Osteoblast (primary cell): ENCODE results near the gene ABCC5. TPM values are rescaled to one million over a fixed set of nuclear protein-coding genes. Genes with fewer than 3 reads are reported as not detected.

ENCODE experiments used
- DNase-seq: peaks from one replicate; pipeline ENCODE4 v3.0.0; 2011; ENCODE audit warnings: low spot score, mixed read lengths; ENCODE audit not compliant: insufficient read length; ENCODE audit errors: missing footprints
- H2AFZ ChIP-seq: 2 replicates; pipeline ENCODE4 v1.6.0; 2011; ENCODE audit warnings: mild to moderate bottlenecking, low read length
- H3K27ac ChIP-seq: 2 replicates; pipeline ENCODE4 v1.5.1; 2011; ENCODE audit warnings: mild to moderate bottlenecking, low read depth, low read length, moderate library complexity
- H3K27me3 ChIP-seq: 2 replicates; pipeline ENCODE4 v1.6.0; 2012; ENCODE audit warnings: mild to moderate bottlenecking, control low read depth, inconsistent platforms, low read length, moderate library complexity; ENCODE audit not compliant: insufficient read depth
- H3K36me3 ChIP-seq: 2 replicates; pipeline ENCODE4 v1.5.1; 2011; ENCODE audit warnings: mild to moderate bottlenecking, low read length, control low read depth, moderate library complexity; ENCODE audit not compliant: insufficient read depth
- H3K4me1 ChIP-seq: 2 replicates; pipeline ENCODE4 v1.5.1; 2011; ENCODE audit warnings: mild to moderate bottlenecking, low read length, control low read depth, moderate library complexity; ENCODE audit not compliant: insufficient read depth
- H3K4me2 ChIP-seq: 2 replicates; pipeline ENCODE4 v1.6.0; 2011; ENCODE audit warnings: mild to moderate bottlenecking, low read length; ENCODE audit not compliant: insufficient read depth
- H3K4me3 ChIP-seq: fragments of 200-600 bp; sonication (generic); 3 replicates; pipeline ENCODE4 v1.5.1; 2012; ENCODE audit warnings: mild to moderate bottlenecking, low read length, inconsistent platforms; ENCODE audit not compliant: insufficient read depth
- H3K79me2 ChIP-seq: 2 replicates; pipeline ENCODE4 v1.6.0; 2012; ENCODE audit warnings: mild to moderate bottlenecking, low read length, control low read depth, inconsistent platforms; ENCODE audit not compliant: insufficient read depth
- H3K9me3 ChIP-seq: 2 replicates; pipeline ENCODE4 v1.5.1; 2011; ENCODE audit warnings: low read depth, low read length, control low read depth
- H4K20me1 ChIP-seq: 2 replicates; pipeline ENCODE4 v1.6.0; 2012; ENCODE audit warnings: mild to moderate bottlenecking, low read length, control low read depth; ENCODE audit not compliant: insufficient read depth
- CTCF ChIP-seq: IDR thresholded peaks from 2 replicates; pipeline ENCODE4 v1.5.1; 2011; ENCODE audit warnings: mild to moderate bottlenecking, low read depth, low read length, moderate library complexity; ENCODE audit errors: extremely low read depth
- total RNA-seq: library from RNA; depleted of rRNA; stranded (reverse); fragments of >200 nt; gene quantifications from 2 replicates; pipeline ENCODE4 v1.2.3, GENCODE V29; 2012

ABCC5 gene
- total RNA-seq, 1 donor = 19.2 TPM

GRCh38 chr3:183885766-183886165 lies 131.9 kb downstream of the ABCC5 start:
- peaks cover 2% of the 10 kb centered on the region for H3K27me3 ChIP-seq
- DNase-seq = no peak
- H4K20me1 ChIP-seq = peaks cover 21% of the 10 kb centered on the region
- TF ChIP-seq CTCF = no peak
- peaks cover 41% of the 10 kb centered on the region for H3K79me2 ChIP-seq
- no peaks in the 10 kb centered on the region for H3K9me3 ChIP-seq
- H3K4me2 ChIP-seq = no peak overlapping the region
- no peak overlapping the region for H3K4me3 ChIP-seq
- H3K27ac ChIP-seq = no peak overlapping the region
- peaks cover 17% of the 10 kb centered on the region for H3K4me1 ChIP-seq
- H2AFZ ChIP-seq = no peak overlapping the region
- no peaks in the 10 kb centered on the region for H3K36me3 ChIP-seq

GRCh38 chr3:183884427-183885296 lies 133.0 kb downstream of the ABCC5 start, which contains the start of gene PARL:
Gene PARL (minus strand): TSS chr3:183884880. CDS start chr3:183884846, 34 bp downstream.
- Histone ChIP-seq H2AFZ (peak within 1 kb of the TSS; percentile 100), H3K79me2 (peaks cover 52% of the 10 kb centered on the region), H4K20me1 (peaks cover 26% of the 10 kb centered on the region), H3K9me3 (no peaks in the 10 kb centered on the region), H3K36me3 (no peaks in the 10 kb centered on the region), H3K27me3 (peaks cover 2% of the 10 kb centered on the region), H3K27ac (peak within 1 kb of the TSS; percentile 88), H3K4me1 (peaks cover 17% of the 10 kb centered on the region), H3K4me2 (peak within 1 kb of the TSS; percentile 93), H3K4me3 (peak within 1 kb of the TSS; percentile 99)
- peak; percentile 97 for DNase-seq
- TF ChIP-seq CTCF = peak; percentile 90

GRCh38 chr3:183884097-183884426 lies 133.6 kb downstream of the ABCC5 start:
- Histone ChIP-seq H3K36me3 (no peaks in the 10 kb centered on the region), H3K4me2 (peak overlapping the region; percentile 93), H3K27ac (peak overlapping the region; percentile 88), H3K9me3 (no peaks in the 10 kb centered on the region), H3K27me3 (peaks cover 2% of the 10 kb centered on the region), H3K4me1 (peaks cover 17% of the 10 kb centered on the region), H3K4me3 (peak overlapping the region; percentile 99), H4K20me1 (peaks cover 32% of the 10 kb centered on the region), H2AFZ (peak overlapping the region; percentile 100), H3K79me2 (peaks cover 58% of the 10 kb centered on the region)
- TF ChIP-seq CTCF = no peak
- no peak for DNase-seq
